GM21619 (cell line): Measurements from ENCODE around the gene ZEB2.
A peak's percentile ranks its signal among the peaks of the same experiment; 100 is the strongest.
"Not testable (repeated sequence)": the region's sequence is repeated elsewhere in the genome, so short reads cannot be mapped to it uniquely, and the experiment has no call there.

Experiments used
- ATAC-seq: cut with Tn5 transposase; IDR thresholded peaks from one replicate; pipeline ENCODE4 v1.9.1; 2021; ENCODE audit not compliant: unreplicated experiment

Gene ZEB2

DNA sequence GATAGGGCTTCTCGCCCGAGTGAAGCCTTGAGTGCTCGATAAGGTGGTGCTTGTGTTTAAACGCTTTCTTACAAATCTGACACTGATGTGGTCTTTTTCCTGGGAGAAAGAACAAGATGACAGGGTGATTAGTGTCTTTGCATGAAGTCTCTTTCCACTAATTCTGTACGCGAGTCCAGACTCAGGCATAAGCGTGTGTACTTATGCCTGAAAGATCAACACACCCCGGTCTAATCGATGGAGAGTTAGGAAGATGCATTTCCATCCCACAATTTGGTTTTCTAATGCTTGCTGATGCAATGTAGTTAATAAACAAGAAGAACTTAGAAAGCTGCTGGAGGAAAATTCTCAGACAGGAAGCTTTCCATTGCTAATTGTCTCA is 130.0 kb downstream of the ZEB2 start:
- ATAC-seq = no peak

DNA sequence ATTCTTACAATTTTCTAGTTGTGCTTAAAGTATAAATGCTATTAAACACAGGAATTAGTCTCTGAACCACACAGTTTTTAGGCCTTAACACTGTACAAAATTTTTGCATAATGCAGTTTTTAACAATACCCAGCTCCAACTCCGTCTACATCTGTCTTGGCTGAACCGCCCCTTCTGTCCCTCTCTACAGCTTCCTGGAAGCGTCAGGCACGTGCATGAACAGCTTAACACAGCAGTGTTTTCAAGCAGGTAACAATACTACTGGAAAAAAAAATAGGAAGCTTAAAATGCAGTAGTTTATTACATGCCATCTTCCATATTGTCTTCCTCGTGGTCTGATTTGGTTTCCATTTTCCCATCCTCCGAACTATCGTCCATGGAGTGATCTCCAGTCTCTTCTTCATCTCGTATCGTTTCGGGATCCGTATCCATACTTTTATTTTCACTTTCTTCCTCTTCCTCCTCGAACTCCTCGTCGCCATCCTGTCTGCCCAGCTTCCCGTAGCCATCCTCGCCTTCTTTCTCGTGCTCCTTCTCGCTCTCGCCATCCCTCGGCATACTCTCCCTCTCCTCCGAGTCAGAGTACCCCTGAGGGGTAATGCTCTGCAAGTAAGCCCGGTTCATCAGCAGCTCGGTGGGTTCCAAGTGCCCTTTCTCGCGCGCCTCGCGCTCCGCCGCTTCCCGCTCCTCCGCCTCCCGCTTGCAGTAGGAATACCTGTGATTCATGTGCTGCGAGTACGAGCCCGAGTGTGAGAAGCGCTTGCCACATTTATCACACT is 130.6 kb downstream of the ZEB2 start:
- ATAC-seq = no peak

DNA sequence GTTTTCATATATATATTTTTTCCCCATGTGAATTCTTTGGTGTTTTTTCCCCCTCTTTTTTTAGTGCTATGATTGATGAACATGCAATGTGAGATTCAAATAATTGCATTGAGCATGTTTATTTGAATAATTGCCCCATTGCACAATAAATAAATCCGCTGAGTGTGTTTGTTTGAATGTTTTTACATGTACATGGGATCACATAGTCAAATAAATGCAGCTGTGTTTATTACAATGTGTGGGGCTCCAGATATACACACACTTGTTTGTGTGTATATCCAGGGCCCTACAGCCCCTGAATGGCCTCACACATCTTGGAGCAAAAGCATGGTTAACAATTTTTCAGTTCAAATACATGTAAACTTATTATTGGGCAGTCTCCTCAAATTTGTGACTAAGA is 134.5 kb downstream of the ZEB2 start:
- ATAC-seq = no peak

DNA sequence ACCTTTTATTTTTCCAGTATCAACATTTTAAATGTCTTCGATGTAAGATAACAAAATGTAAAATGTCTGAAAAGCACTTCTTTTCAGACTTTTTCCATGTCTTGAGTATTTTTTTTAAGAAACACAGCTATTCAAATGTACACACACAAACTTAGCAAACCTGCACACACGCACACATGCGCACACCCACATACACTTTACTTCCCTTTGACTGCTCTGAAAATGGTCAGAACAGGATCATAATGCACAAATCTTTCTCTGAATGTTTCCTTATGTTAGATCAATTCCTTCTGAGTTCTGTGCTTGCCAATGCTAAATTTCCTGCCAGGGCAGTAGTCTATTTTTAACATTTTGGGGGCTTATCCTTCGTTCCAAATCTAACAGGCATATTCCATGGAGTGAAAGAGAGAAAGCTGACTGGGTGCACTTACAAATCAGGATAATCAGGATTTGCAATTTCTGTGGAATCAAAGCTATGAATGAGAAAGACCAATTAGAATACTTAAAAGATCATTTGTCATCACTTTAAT is 136.3 kb downstream of the ZEB2 start:
- no peak for ATAC-seq

DNA sequence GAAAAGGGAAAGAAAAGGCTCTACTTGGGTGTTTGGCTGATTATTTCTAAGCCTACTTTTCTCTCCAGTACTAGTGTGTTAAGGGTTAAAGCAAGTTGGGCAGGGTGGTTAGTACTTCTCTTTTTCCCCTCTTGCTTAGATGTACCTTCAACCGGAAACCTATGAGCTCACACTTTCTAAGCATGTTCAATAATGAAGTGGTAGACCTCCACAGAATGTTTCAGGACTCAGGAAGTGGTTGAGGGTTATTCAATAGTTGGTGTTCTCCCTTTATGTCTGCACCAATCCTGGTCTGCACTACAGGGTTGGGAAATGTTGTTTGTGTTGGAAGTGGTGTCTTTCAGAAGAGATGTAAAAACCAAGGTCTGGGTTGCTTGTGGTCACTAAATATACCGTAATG is 137.1 kb downstream of the ZEB2 start:
- ATAC-seq = peak; percentile 99

DNA sequence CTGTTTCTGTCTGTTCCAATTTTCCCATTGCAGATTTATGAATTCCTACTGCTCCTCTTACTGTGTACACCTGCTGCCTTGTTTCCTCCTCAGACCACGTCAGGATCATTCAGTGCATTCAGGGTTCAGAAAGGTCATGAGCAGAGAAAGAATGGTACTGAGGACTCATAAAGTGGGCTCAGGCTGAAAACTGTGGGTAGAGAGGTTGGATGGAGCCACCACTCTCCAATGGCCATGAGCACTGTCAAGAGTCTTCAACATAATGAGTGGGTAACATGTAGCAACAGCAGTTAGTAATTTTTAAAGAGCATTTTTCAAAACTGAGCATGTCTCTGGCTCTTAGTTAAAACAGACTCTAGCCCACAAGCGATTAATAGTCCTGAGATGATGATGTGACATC is 138.2 kb downstream of the ZEB2 start:
- ATAC-seq = no peak

DNA sequence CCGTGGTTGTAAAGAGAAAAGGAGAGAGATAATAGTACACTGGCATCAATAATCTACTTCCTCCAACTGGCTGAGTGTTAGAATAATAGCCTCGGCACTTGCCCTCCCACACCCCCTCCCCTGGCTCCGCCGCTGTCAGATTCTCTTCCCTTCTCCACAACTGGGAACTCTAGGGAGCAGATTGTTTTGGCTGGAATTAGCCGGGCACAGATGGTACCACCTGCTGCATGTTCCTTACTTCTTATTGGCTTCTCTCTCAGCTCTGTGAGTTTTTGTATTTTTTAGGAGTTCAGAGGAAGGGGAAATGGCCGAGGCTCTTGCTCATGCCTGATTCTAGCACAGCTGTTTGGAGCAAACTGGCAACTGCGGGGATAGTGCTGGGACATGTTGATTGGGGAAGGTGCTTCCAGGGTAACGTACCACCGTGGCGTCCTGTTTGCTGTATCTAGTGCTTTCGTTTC is 140.0 kb downstream of the ZEB2 start:
- no peak for ATAC-seq

DNA sequence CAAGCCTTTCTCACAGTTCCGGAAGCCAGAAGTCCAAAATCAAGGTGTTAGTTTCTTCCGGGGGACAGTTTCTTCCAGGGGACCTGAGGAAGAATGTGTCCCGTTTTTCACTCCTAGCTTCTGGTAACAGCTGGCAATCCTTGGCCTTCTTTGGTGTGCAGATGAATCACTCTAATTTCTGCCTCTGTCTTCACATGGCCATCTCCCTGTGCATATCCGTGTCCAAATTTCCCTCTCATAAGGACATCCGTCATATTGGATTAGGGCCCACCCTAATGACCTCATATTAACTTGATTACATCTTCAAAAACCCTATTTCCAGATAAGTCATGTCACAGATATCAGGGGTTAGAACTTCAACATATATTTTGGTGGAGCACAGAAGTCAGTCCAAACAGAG is 141.4 kb downstream of the ZEB2 start:
- ATAC-seq = no peak

DNA sequence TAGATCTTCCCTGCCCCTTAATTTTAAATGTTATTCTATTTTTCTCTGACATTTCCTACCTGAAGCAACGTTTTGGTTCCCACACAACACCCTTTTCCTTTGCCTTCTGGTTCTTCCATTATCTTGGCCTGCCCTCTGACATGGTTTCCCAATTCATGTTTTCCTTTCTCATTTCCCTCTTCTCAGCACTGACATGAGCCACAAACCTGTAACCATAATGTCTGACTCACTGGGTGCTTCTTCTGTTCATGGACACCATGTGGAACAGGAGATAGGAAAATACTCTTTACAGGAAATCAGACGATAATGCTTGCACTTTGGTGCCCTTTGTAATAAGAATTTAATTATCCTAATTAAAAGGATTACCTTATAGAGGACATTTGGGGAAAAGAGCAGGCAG is 142.0 kb downstream of the ZEB2 start:
- ATAC-seq = no peak

DNA sequence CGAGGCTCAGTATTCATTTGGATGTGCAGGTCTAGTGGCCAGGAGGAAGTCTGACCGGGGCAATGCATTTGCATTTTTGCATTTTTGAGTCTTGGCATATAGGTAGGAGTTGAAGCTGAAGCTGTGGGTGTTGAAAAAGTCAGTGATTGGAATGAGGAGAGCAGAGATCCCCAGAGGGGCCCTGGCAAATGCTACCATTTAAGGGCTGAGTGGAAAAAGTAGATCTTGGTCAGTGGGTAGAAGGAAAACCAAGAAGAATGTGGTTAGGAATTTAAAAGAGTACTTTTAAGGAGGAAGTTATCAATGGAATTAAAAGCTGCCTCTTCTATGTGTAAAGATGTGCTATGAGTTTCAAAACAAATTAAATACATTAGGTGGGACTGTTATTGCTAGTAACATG is 143.0 kb downstream of the ZEB2 start:
- ATAC-seq = no peak

DNA sequence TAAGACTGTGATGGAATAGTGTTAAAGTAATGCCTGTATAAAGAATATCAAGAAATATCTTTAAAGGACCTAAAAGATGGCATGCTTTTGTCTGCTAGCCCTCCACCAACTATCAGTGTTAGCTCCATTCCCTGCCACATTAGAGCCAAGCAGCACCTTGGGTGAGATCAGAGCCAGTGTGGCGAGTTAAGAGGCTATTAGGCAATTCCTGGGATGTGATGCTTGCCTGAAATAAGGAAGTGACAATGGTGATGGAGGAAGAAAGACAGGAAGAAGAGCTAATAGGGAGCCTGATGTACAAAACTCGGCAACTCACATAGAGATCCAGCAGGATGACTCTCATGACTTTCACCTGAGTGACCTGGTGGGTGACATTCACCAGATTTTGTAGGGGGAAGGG is 143.5 kb downstream of the ZEB2 start:
- ATAC-seq = no peak

DNA sequence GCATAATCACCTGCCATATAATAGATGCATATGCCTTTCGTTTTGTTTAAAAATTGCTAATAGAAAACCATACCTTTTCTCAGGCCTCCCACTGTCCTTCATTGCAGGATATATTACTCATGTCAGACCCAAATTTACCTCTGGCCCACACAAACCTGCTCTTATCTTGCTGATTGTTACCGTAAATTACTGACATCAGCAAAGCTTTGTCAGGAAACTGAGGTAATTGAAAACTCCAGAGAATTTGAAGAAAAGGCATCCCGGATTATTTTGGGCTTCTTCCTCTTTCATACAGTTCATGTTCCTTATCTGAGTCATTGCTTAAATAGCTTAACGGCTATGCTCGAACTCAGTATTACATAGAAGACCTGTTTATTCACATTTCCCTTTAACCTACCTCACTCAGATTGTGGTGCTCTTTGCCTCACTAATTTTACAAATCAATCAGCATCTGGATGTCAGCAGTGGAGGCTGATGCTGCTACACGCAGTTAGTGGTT is 145.7 kb downstream of the ZEB2 start:
- peak; percentile 59 for ATAC-seq

DNA sequence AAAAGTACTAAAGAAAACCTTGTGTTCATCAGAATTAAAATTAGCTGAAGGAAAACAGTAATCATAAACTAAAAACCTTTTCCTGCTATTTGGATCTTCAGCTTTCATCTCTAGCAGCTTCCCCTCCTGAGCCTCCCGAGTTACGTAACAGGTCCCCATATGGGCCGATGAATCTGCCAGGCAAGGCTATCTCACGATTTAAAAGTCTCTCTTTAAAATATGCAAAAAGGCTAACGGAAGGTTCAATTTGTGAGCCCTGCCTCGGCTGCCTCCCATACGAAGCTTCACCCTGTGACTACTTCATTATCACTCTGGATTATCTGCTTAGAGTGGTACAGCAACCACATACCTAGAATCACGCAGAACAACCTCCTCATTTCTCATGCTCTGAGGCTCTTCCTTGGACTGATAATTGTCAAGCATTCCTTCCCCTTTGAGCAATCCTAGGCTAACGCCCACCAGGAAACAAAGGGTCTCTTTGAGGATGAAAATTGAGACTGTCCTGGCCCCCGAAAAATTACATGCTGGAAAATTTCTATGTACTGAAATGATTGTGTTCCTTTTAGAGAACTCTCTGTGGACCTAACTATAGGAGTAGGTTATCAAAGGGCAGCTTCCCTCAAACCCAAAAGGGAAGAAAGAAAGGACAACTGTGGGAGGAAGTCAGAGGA is 147.4 kb downstream of the ZEB2 start:
- ATAC-seq = no peak

DNA sequence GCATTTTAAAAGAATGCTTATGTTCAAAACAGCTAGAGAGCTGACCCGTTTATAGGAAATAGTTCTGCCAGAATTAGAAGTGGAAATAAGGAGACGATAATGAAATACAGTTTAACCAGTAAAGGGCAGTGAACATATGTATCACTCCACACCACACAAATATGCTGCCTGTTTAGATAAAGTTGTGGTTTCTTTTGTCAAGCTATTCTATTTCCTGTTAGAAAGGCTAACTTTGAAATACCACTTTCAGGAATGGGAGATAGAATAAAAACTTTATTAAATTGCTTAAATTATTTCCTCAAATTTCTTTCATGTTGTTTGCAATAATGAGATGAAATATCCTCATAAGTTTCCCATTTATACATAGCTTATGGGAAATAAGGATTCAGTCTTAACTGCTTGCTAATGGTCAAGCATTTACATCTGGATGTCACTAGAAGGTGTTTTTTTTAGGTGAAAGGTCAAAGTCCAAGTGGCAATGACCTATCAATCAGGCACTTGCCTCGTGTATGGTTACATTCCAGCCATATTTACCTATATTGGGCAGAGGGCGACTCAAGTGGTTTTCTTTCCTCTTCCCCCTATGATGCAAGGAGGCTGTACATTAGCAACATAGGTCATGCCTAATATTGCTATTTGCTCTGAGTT is 148.9 kb downstream of the ZEB2 start:
- no peak for ATAC-seq

DNA sequence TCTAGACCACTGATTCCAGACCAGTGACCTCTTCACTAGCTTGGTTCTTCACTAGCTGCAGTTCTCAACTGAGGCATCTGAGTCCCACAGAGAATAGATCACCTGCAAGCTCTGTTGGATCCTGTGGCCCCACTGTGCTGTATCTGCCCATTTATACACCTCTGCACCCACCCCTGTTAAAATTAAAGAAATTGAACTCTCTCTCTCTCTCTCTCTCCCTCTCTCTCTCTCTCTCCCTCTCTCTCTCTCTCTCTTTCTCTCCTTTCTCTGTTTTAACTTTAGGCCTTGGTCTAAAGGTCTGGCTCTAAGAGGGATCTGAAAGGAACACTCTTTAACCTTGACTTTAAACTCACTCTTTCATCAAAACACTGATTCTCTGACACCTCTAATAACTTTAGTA is 150.5 kb downstream of the ZEB2 start:
- ATAC-seq = no peak

DNA sequence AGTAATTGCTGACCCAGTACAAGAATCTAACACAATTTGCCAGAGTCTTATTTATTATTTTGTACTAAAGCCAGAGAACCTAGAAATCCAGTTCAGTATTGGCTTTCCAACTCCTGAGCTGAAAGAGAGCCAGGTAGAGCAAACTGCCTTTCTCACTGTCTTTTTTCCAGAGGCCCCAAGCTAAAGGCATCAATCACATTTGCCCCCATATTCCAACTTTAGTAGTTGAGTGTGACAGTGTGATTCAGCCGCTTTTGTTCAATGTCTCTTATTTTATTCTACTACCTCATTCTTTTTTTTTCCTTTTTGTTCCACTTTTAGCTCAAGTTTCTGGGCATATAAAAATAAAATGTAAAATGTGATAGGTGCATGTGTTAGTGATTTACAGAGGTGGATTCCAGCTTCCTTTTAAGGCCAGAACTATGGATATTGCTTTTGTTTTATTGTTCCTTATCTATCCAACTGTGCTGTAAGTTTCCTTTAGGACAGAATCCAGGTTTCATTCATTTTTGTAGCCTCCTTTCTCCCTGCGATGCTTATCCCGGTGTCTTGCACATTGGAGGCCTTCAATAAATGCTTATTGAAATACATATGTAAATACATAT is 153.0 kb downstream of the ZEB2 start:
- ATAC-seq = no peak

DNA sequence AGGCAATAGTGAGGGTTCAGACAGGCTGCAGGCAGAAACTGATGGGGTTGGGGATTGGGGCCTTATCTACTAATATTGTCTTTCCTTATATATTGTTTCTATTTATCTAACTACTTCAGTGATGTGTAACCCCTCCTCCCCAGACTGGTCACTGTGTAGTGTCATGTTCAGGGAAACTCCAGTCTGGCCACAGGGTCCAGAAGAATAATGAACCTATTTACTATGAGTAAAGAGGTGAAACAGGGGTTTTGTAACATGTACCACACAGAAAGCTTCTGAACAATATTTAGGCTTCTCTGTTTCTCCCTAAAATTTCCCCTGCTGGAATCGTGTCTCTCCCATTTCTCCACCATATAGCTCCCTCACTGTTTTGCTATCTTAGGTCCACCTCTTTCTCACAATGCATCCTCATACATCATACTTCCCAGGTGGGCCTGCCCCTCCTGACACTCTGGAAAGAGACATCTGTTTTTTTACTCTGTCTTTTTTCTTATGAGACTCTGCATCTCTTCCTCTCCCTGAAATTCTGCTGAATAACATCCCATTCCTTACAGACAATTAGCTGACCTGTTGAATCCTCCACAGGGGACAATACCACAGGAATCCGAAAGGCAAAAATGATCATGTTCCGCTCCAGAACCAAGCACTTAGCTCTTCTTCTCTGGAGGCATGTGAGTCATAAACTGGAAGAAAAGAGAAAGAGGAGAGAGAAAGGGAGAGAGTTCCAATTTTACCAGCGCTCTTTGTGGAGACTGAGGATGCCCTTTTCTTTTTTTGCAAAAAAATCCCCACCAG is 154.8 kb downstream of the ZEB2 start:
- peak; percentile 87 for ATAC-seq

DNA sequence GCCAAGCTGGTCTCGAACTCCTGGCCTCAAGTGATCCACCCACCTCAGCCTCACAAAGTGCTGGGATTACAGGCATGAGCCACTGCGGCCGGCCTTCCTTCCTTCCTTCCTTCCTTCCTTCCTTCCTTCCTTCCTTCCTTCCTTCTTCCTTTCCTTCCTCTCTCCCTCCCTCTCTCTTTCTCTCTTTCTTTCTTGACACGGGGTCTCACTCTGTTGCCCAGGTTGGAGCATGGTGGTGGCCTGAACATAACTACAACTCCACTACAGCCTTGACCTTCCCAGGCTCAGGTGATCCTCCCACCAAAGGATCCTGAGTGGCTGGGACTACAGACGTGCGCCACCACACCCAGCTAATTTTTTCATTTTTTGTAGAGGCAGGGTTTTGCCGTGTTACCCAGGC is 155.7 kb downstream of the ZEB2 start:
- ATAC-seq = not testable (repeated sequence)

DNA sequence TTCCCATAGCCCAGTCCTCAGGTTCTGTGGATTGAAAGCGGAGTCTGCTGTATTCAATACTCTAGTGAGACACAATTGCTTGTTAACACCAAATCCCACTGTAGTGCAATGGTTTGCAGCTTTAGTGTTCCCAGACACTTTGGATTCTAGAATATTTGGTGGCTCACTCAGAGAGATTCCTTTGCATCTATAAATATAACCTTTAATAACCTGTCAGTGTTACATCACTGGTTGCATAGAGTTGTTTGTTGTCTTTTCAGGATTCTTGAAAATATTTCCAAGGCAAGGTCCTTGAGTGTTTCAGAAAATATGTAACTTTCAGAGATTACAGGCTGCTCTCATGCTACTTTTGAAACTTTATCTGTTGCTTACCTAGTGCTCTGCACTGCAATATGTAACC is 157.5 kb downstream of the ZEB2 start:
- no peak for ATAC-seq

DNA sequence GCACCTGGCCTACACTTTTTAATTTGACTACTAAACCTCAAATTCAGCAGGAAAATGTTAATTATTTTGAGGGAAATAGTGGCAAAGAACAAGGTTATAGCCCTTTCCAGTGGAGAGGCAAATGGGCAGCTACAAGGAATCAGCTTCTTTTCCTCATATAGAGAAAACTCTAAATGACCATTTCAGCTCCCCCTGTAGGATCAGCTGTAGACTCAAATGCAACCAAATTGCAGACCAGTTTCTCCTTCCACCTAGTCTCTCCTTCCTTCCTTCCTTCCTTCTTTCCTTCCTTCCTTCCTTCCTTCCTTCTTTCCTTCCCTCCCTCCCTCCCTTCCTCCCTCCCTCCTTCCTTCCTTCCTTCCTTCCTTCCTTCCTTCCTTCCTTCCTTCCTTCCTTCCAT is 158.2 kb downstream of the ZEB2 start:
- ATAC-seq = no peak

DNA sequence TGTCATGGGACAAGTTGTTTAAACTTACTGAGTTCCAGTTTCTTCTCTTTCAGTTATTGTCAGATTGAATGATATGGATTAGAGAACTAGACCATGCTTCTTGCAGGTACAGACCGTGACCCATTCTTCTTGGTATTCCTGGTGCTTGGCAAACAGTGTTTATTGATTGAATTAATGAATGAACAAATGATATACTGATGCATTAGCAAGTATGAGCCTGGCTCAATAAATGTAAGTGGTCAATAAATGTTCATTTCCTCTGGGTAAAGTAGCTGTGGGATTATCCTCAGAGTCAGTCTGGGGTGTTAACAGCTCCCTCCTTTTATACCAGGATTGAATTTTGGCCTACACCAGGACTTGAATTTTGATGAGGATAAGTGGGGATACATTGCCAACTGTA is 160.2 kb downstream of the ZEB2 start:
- no peak for ATAC-seq
